GM12875 (cell line): ENCODE results near the gene CCDC86.

Experiments used
- H3K4me3 ChIP-seq: one replicate; pipeline ENCODE4 v1.5.1; 2011; ENCODE audit warnings: low read depth, low read length, control low read depth
- TF ChIP-seq, protein P1 (sequence below): IDR thresholded peaks from 2 replicates; pipeline ENCODE4 v1.5.1; 2011; ENCODE audit warnings: low read depth, mild to moderate bottlenecking, control low read depth, inconsistent platforms, low read length, moderate library complexity, borderline replicate concordance; ENCODE audit not compliant: insufficient read depth

CCDC86 gene

GRCh38 chr11:60803273-60803936 lies 38.5 kb upstream of the CCDC86 start:
- H3K4me3 ChIP-seq = no peak overlapping the region
- TF ChIP-seq, protein P1, sequence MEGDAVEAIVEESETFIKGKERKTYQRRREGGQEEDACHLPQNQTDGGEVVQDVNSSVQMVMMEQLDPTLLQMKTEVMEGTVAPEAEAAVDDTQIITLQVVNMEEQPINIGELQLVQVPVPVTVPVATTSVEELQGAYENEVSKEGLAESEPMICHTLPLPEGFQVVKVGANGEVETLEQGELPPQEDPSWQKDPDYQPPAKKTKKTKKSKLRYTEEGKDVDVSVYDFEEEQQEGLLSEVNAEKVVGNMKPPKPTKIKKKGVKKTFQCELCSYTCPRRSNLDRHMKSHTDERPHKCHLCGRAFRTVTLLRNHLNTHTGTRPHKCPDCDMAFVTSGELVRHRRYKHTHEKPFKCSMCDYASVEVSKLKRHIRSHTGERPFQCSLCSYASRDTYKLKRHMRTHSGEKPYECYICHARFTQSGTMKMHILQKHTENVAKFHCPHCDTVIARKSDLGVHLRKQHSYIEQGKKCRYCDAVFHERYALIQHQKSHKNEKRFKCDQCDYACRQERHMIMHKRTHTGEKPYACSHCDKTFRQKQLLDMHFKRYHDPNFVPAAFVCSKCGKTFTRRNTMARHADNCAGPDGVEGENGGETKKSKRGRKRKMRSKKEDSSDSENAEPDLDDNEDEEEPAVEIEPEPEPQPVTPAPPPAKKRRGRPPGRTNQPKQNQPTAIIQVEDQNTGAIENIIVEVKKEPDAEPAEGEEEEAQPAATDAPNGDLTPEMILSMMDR = no peak

DNA sequence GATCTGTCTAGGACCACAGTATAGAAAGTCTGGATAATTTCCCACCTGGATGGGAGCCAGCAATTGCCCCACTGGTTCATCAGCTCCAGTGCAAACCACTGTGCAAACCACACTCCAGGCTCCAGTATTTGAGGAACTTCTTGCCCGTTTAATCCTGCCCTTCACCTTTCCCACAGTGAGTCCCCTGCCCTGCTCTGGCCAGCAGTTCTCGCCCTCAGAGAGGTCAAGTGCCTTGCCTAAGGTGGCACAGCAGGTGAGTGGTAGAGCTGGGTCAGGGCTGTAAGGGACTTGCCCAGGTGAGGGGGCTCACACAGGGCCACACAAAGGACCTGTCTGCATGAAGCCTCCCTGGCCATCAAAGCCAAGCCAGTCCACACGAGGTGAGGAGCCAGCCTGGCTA lies 32.7 kb upstream of the CCDC86 start:
- TF ChIP-seq, protein P1 = no peak
- no peak overlapping the region for H3K4me3 ChIP-seq

DNA sequence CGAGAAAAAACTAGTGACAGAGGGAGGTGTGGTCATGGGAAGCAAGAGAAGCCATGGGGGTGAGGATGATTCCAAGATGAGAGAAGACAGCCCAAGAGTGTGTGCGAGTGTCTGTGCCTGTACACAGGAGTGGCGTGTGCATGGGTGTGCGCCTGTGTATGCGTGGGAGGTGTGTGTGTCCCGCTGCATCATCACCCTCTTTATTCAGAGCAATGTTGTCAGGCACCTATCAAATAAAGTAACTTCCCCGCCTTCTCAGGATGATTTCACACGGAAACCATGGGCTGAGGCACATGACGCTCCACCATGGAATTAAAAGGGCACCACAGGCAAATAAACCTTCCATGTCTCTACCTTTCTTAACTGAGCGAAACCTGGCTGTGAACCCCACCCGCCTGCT lies 32.2 kb upstream of the CCDC86 start:
- no peak overlapping the region for H3K4me3 ChIP-seq
- TF ChIP-seq, protein P1 = no peak

GRCh38 chr11:60810151-60810550 lies 31.8 kb upstream of the CCDC86 start:
- no peak overlapping the region for H3K4me3 ChIP-seq
- TF ChIP-seq, protein P1 = no peak

DNA sequence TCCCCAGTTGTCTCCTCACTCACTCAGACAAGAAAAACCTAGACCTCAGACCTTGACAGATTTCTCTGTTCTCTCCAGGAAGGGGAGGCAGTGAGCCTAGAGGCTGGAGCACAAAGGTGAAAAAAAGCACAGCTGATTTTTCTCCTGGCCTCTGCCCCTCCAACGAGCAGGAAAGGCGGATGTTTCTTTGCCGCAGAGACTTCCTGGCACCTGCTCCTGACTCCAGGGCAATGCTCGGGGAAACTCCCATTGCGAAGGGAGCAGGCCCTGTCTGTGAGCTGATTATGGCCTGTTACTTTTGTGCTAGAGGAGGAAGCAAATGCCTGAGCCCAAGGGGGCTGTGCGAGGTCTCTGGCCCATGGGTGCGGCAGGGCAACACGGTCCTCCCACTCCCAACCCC lies 31.3 kb upstream of the CCDC86 start:
- TF ChIP-seq, protein P1 = no peak
- no peak overlapping the region for H3K4me3 ChIP-seq

DNA sequence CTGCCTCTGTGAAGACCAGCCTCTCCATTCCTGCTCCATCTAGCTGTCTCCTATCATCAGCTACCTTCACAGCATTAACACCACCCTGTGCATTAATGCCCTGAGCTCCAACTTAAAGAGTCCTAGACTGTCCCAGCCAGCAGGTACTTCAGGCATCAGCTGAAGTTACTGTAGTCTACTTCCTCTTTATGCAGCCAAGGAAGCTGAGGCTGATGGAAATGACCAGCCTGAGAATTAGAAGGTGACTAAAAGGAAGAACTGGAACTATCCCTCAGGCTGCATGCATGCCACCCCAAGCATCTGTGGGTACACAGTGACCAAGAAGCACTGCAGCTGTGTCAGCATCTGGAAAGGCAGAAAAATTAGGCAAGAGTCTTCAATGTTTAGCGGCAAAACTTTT lies 28.6 kb upstream of the CCDC86 start:
- no peak overlapping the region for H3K4me3 ChIP-seq
- TF ChIP-seq, protein P1 = no peak

- H3K4me3 ChIP-seq = no peak overlapping the region
- TF ChIP-seq, protein P1 = no peak
Measured at GRCh38 chr11:60814112-60814511, 27.8 kb upstream of the CCDC86 start.
